H9 (cell line): ENCODE results near the gene ZNRF3. TPM values are rescaled to one million over a fixed set of nuclear protein-coding genes. Genes with fewer than 3 reads are reported as not detected.

Experiments used
- DNase-seq: peaks from one replicate; pipeline ENCODE4 v3.0.0-alpha.2; 2017
- H2AFZ ChIP-seq: one replicate; pipeline ENCODE4 v1.6.1; 2013; ENCODE audit warnings: mild to moderate bottlenecking, low read length, control low read depth, moderate library complexity
- H2AK5ac ChIP-seq: 2 replicates; pipeline ENCODE4 v1.6.1; 2013; ENCODE audit warnings: low read length, control low read depth, mixed read lengths; ENCODE audit not compliant: insufficient read length
- H2BK120ac ChIP-seq: one replicate; pipeline ENCODE4 v1.6.1; 2013; ENCODE audit warnings: low read depth, mild to moderate bottlenecking, low read length, control low read depth, inconsistent platforms; ENCODE audit not compliant: poor library complexity, severe bottlenecking
- H2BK12ac ChIP-seq: 2 replicates; pipeline ENCODE4 v1.6.1; 2013; ENCODE audit warnings: low read length, control low read depth, mixed read lengths, low read depth; ENCODE audit not compliant: insufficient read length
- H2BK15ac ChIP-seq: 2 replicates; pipeline ENCODE4 v1.6.1; 2013; ENCODE audit warnings: low read depth, low read length, control low read depth
- H2BK20ac ChIP-seq: one replicate; pipeline ENCODE4 v1.6.1; 2013; ENCODE audit warnings: low read depth, mild to moderate bottlenecking, low read length, control low read depth, inconsistent platforms; ENCODE audit not compliant: poor library complexity, severe bottlenecking
- H2BK5ac ChIP-seq: 2 replicates; pipeline ENCODE4 v1.6.1; 2013; ENCODE audit warnings: low read length, control low read depth, mixed read lengths; ENCODE audit not compliant: insufficient read length
- H3K14ac ChIP-seq: 2 replicates; pipeline ENCODE4 v1.6.1; 2013; ENCODE audit warnings: low read length, control low read depth; ENCODE audit not compliant: insufficient read depth
- H3K18ac ChIP-seq: 2 replicates; pipeline ENCODE4 v1.6.1; 2013; ENCODE audit warnings: low read depth, mild to moderate bottlenecking, mixed read lengths, low read length, control low read depth; ENCODE audit not compliant: insufficient read length
- H3K23ac ChIP-seq: 2 replicates; pipeline ENCODE4 v1.6.1; 2013; ENCODE audit warnings: low read length, control low read depth, mixed read lengths, low read depth; ENCODE audit not compliant: insufficient read length
- H3K23me2 ChIP-seq: 2 replicates; pipeline ENCODE4 v1.6.1; 2013; ENCODE audit warnings: low read depth, mild to moderate bottlenecking, mixed read lengths, low read length, control low read depth; ENCODE audit not compliant: insufficient read length, poor library complexity, severe bottlenecking
- H3K27ac ChIP-seq: 2 replicates; pipeline ENCODE4 v1.5.1; 2013; ENCODE audit warnings: low read length, control low read depth, mixed read lengths, low read depth; ENCODE audit not compliant: insufficient read length
- H3K27me3 ChIP-seq: 2 replicates; pipeline ENCODE4 v1.6.1; 2013; ENCODE audit warnings: low read length, control low read depth, inconsistent platforms; ENCODE audit not compliant: insufficient read depth
- H3K4ac ChIP-seq: 2 replicates; pipeline ENCODE4 v1.6.1; 2013; ENCODE audit warnings: low read depth, mild to moderate bottlenecking, control low read depth, inconsistent platforms, low read length, moderate library complexity
- H3K4me1 ChIP-seq: 2 replicates; pipeline ENCODE4 v1.6.1; 2013; ENCODE audit warnings: low read length, control low read depth, inconsistent platforms; ENCODE audit not compliant: insufficient read depth
- H3K4me2 ChIP-seq: 2 replicates; pipeline ENCODE4 v1.6.1; 2013; ENCODE audit warnings: low read length, control low read depth, mixed read lengths; ENCODE audit not compliant: insufficient read length, insufficient read depth
- H3K56ac ChIP-seq: 2 replicates; pipeline ENCODE4 v1.6.1; 2013; ENCODE audit warnings: low read depth, mild to moderate bottlenecking, mixed read lengths, low read length, control low read depth; ENCODE audit not compliant: insufficient read length
- H3K79me1 ChIP-seq: 2 replicates; pipeline ENCODE4 v1.6.1; 2013; ENCODE audit warnings: low read depth, mild to moderate bottlenecking, moderate library complexity, low read length, control low read depth, inconsistent platforms; ENCODE audit not compliant: insufficient read depth, poor library complexity, severe bottlenecking
- H3K79me2 ChIP-seq: 2 replicates; pipeline ENCODE4 v1.6.1; 2013; ENCODE audit warnings: low read length, control low read depth, inconsistent platforms; ENCODE audit not compliant: insufficient read depth
- H3K9ac ChIP-seq: 2 replicates; pipeline ENCODE4 v1.6.1; 2013; ENCODE audit warnings: low read length, control low read depth, mixed read lengths; ENCODE audit not compliant: insufficient read length; ENCODE audit errors: extremely low read depth
- H3K9me3 ChIP-seq: one replicate; pipeline ENCODE4 v1.6.1; 2013; ENCODE audit warnings: low read depth, low read length, inconsistent platforms; ENCODE audit not compliant: control insufficient read depth
- H3T11ph ChIP-seq: one replicate; pipeline ENCODE4 v1.6.1; 2013; ENCODE audit warnings: mild to moderate bottlenecking, low read length, control low read depth, inconsistent platforms
- H4K20me1 ChIP-seq: one replicate; pipeline ENCODE4 v1.6.1; 2013; ENCODE audit not compliant: control insufficient read depth, insufficient read length, insufficient read depth
- H4K5ac ChIP-seq: 2 replicates; pipeline ENCODE4 v1.6.1; 2013; ENCODE audit warnings: low read depth, mild to moderate bottlenecking, mixed read lengths, low read length, control low read depth; ENCODE audit not compliant: insufficient read length
- H4K8ac ChIP-seq: replicated peaks from 2 replicates; pipeline ENCODE4 v1.6.1; 2013; ENCODE audit warnings: low read length, control low read depth, mixed read lengths, low read depth; ENCODE audit not compliant: insufficient read length
- H4K91ac ChIP-seq: 2 replicates; pipeline ENCODE4 v1.6.1; 2013; ENCODE audit warnings: low read depth, mild to moderate bottlenecking, moderate library complexity, mixed read lengths, low read length, control low read depth; ENCODE audit not compliant: insufficient read length
- H3K27ac Mint-ChIP-seq, 3 experiments: 2 replicates in 2 of 3; 3 replicates in 1 of 3; pipeline ENCODE4 v1.8.0; 2020 to 2021; ENCODE audit warnings: mixed read lengths in 3 of 3, mild to moderate bottlenecking in 1 of 3, moderate library complexity in 1 of 3
- H3K27me3 Mint-ChIP-seq: 2 replicates; pipeline ENCODE4 v1.8.0; 2021; ENCODE audit warnings: low read depth, mild to moderate bottlenecking, moderate library complexity, mixed read lengths
- H3K36me3 Mint-ChIP-seq, 3 experiments: 2 replicates in 2 of 3; 3 replicates in 1 of 3; pipeline ENCODE4 v1.8.0; 2020 to 2021; ENCODE audit warnings: low read depth in 3 of 3, mixed read lengths in 3 of 3; ENCODE audit not compliant: insufficient read depth in 1 of 3
- H3K4me1 Mint-ChIP-seq, 2 experiments: 2 replicates each; pipeline ENCODE4 v1.8.0; 2020; ENCODE audit warnings: mixed read lengths in 2 of 2
- H3K4me3 Mint-ChIP-seq, 2 experiments: 2 replicates in 1 of 2; 3 replicates in 1 of 2; pipeline ENCODE4 v1.8.0; 2020 to 2021; ENCODE audit warnings: mild to moderate bottlenecking in 2 of 2, mixed read lengths in 2 of 2, moderate library complexity in 1 of 2
- H3K9me3 Mint-ChIP-seq, 2 experiments: 2 replicates in 1 of 2; 3 replicates in 1 of 2; pipeline ENCODE4 v1.8.0; 2020; ENCODE audit warnings: mild to moderate bottlenecking in 2 of 2, mixed read lengths in 2 of 2, moderate library complexity in 1 of 2
- CTCF ChIP-seq: fragments of 200-600 bp; sonication (generic); conservative IDR thresholded peaks from 3 replicates; pipeline ENCODE4 v1.8.0; 2021; ENCODE audit warnings: antibody characterized with exemption, mild to moderate bottlenecking
- WGBS: extraction: QIAGEN DNeasy Blood & Tissue Kit; methylation state at CpG from one replicate; pipeline ENCODE4 v1.1.7; 2013; ENCODE audit warnings: missing lambda C conversion rate, low lambda C conversion rate, mixed read lengths; ENCODE audit not compliant: insufficient read length; ENCODE audit errors: extremely low coverage; 5-methylcytosine and 5-hydroxymethylcytosine counted together
- total RNA-seq: library from RNA; stranded (reverse); gene quantifications from 2 replicates; pipeline ENCODE4 v1.2.1, GENCODE V29; 2021

Gene ZNRF3
- total RNA-seq, 1 experiment from 2014 or later: 20.6 TPM

- H2BK5ac ChIP-seq: peak overlapping the region; percentile 60
- 0 out of 2 replicates have a peak overlapping the region, but pooled peaks have one; percentile 16 for H2BK15ac ChIP-seq
- WGBS: no CpG with 5 or more reads among the region's 2 CpGs
- no peaks in the 10 kb centered on the region for H3K23me2 ChIP-seq
- Mint-ChIP-seq H3K4me3 (peak overlapping the region in 1 of 2 experiments; percentile 17; a peak in 3 of 5 replicates), H3K27ac (peak overlapping the region; percentile 70 to 97 (median 89)), H3K9me3 (no peaks in the 10 kb centered on the region), H3K27me3 (no peaks in the 10 kb centered on the region), H3K36me3 (no peaks in the 10 kb centered on the region; a peak in 1 of 7 replicates), H3K4me1 (peaks cover 55 to 63% of the 10 kb centered on the region in 2 experiments)
- no peak overlapping the region for H2AFZ ChIP-seq
- H4K91ac ChIP-seq: peak overlapping the region; percentile 60
- H3K4ac ChIP-seq: 0 out of 2 replicates have a peak overlapping the region, but pooled peaks have one; percentile 6
- no peak overlapping the region for H3K9ac ChIP-seq
- H3K18ac ChIP-seq: peak overlapping the region; percentile 70
- DNase-seq: peak; percentile 47
- H3K56ac ChIP-seq: no peak overlapping the region
- no peak overlapping the region for H2BK20ac ChIP-seq
- no peak overlapping the region for H2BK12ac ChIP-seq
- H3K27me3 ChIP-seq: no peaks in the 10 kb centered on the region
- peak overlapping the region; percentile 53 for H2AK5ac ChIP-seq
- peak overlapping the region; percentile 56; the same call in 1 of the 2 replicates for H3K14ac ChIP-seq
- H3K27ac ChIP-seq: peak overlapping the region; percentile 91
- H3K9me3 ChIP-seq: no peaks in the 10 kb centered on the region
- no peak for TF ChIP-seq CTCF
- H4K5ac ChIP-seq: peak overlapping the region; percentile 66
- H2BK120ac ChIP-seq: no peak overlapping the region
- H4K8ac ChIP-seq: no peak overlapping the region
- peak overlapping the region; percentile 29 for H3K4me2 ChIP-seq
- no peak overlapping the region for H3T11ph ChIP-seq
- peaks cover 43% of the 10 kb centered on the region; the same call in 1 of the 2 replicates for H3K79me2 ChIP-seq
- H4K20me1 ChIP-seq: no peaks in the 10 kb centered on the region
- peaks cover 15% of the 10 kb centered on the region; the same call in 1 of the 2 replicates for H3K4me1 ChIP-seq
- H3K79me1 ChIP-seq: no peaks in the 10 kb centered on the region
- no peak overlapping the region for H3K23ac ChIP-seq
These were observed 13.2 kb downstream of the ZNRF3 start for GRCh38 chr22:28896611-28897010.
